Panc1 (cell line): Measurements from ENCODE around the gene ASB2. TPM values are rescaled to one million over a fixed set of nuclear protein-coding genes. Genes with fewer than 3 reads are reported as not detected.

Experiments
- ATAC-seq: fragments of 200-7000 bp; cut with Tn5 transposase; 2 replicates; pipeline ENCODE4 v1.9.1; 2020; ENCODE audit warnings: mild to moderate bottlenecking, moderate library complexity
- BruUV-seq: library from RNA; stranded (reverse); fragments of 400-500 nt; replicated peaks from 2 replicates; lab custom pipeline; 2021; lab: Mats Ljungman, UMichigan
- CTCF ChIA-PET: fragments of 300-600 bp; sonication (Branson Sonifier 250); formaldehyde crosslinking; loops from one replicate; lab custom pipeline; 2022; ENCODE audit warnings: antibody characterized with exemption; lab: Charles Lee
- POLR2A ChIA-PET: fragments of 300-600 bp; sonication (Branson Sonifier 250); formaldehyde crosslinking; loops from one replicate; lab custom pipeline; 2022; ENCODE audit warnings: antibody characterized with exemption; lab: Charles Lee
- DNase-seq: peaks from one replicate; pipeline ENCODE4 v3.0.0-alpha.2; 2010; ENCODE audit warnings: low read depth, low spot score
- H3K27ac ChIP-seq: 2 replicates; pipeline ENCODE4 v1.5.1; 2011; ENCODE audit warnings: mild to moderate bottlenecking, low read length, inconsistent platforms
- H3K27me3 ChIP-seq: fragments of 200-500 bp; sonication (Bioruptor generic); 2 replicates; pipeline ENCODE4 v1.6.0; 2014; ENCODE audit warnings: low read length, inconsistent platforms; ENCODE audit not compliant: control insufficient read depth, insufficient read depth
- H3K36me3 ChIP-seq: fragments of 200-500 bp; sonication (Bioruptor generic); 2 replicates; pipeline ENCODE4 v1.5.1; 2014; ENCODE audit warnings: inconsistent platforms, mild to moderate bottlenecking, low read length, moderate library complexity; ENCODE audit not compliant: control insufficient read depth, insufficient read depth
- H3K4me1 ChIP-seq: 2 replicates; pipeline ENCODE4 v1.5.1; 2011; ENCODE audit warnings: inconsistent platforms, mild to moderate bottlenecking, low read length, moderate library complexity; ENCODE audit not compliant: control insufficient read depth, insufficient read depth
- H3K4me3 ChIP-seq, 2 experiments: 2 replicates each; pipeline ENCODE4 v1.5.1; 2011 to 2012; ENCODE audit warnings: low read depth in 2 of 2, low read length in 2 of 2, mild to moderate bottlenecking in 2 of 2, inconsistent platforms in 1 of 2, moderate library complexity in 1 of 2
- H3K9me3 ChIP-seq: fragments of 200-500 bp; sonication (Bioruptor generic); 2 replicates; pipeline ENCODE4 v1.5.1; 2014; ENCODE audit warnings: low read depth, mild to moderate bottlenecking, inconsistent platforms, low read length, moderate library complexity; ENCODE audit not compliant: control insufficient read depth, insufficient read depth
- CTCF ChIP-seq: fragments of 450-650 bp; IDR thresholded peaks from 2 replicates; pipeline ENCODE4 v1.5.1; 2017; ENCODE audit warnings: mild to moderate bottlenecking
- POLR2AphosphoS5 ChIP-seq: IDR thresholded peaks from 2 replicates; pipeline ENCODE4 v1.6.1; 2012; ENCODE audit warnings: mild to moderate bottlenecking, low read depth, low read length, moderate library complexity
- REST ChIP-seq, 2 experiments: IDR thresholded peaks; 2 replicates each; pipeline ENCODE4 v1.6.1; 2011 to 2012; ENCODE audit warnings: low read depth in 2 of 2, control low read depth in 1 of 2, low read length in 1 of 2, mild to moderate bottlenecking in 1 of 2, moderate library complexity in 1 of 2; ENCODE audit not compliant: insufficient read depth in 1 of 2
- SIN3A ChIP-seq: IDR thresholded peaks from 2 replicates; pipeline ENCODE4 v1.6.1; 2012; ENCODE audit warnings: low read depth, mild to moderate bottlenecking, low read length, moderate library complexity, borderline replicate concordance; ENCODE audit not compliant: insufficient read depth
- TCF7L2 ChIP-seq: IDR thresholded peaks from 2 replicates; pipeline ENCODE4 v1.6.1; 2011; ENCODE audit warnings: mild to moderate bottlenecking, low read depth, low read length, inconsistent platforms
- in situ Hi-C: cut with HindIII; loops from 2 replicates; pipeline ENCODE4 v1.10.0; 2016; ENCODE audit warnings: low sequenced_read_pairs, low pct_unique_long_range_greater_than_20kb
- intact Hi-C: fragments of 100-400 bp; cut with micrococcal nuclease; formaldehyde crosslinking; loops from one replicate; pipeline ENCODE4 v1.10.0; 2022; ENCODE audit not compliant: unreplicated experiment
- total RNA-seq: library from RNA; stranded (reverse); gene quantifications from one replicate; pipeline ENCODE4 v1.2.1, GENCODE V29; 2021; ENCODE audit not compliant: unreplicated experiment

Gene ASB2
- total RNA-seq, 1 experiment from 2014 or later = 0.28 TPM

GRCh38 chr14:93955850-93956481 is 20.4 kb downstream of the ASB2 start:
- ATAC-seq (no peak), DNase-seq (no peak)
- BruUV-seq = no TSS peak
- H3K4me1 ChIP-seq = peaks cover 39% of the 10 kb centered on the region
- no peak overlapping the region for H3K4me3 ChIP-seq
- intact Hi-C loops (no loop called here), in situ Hi-C loops (no loop called here)
- ChIA-PET POLR2A (no interaction called here), CTCF (interaction anchor here (0.6 kb wide), 1 partner anchor 478 kb away, joined by 7 read pairs; no protein-coding TSS in a partner anchor)
- no peaks in the 10 kb centered on the region for H3K9me3 ChIP-seq
- no peak overlapping the region for H3K27ac ChIP-seq
- no peaks in the 10 kb centered on the region for H3K36me3 ChIP-seq
- H3K27me3 ChIP-seq = no peaks in the 10 kb centered on the region
- TF ChIP-seq SIN3A = no peak
- TF ChIP-seq CTCF = no peak
- no peak for TF ChIP-seq TCF7L2
- no peak for TF ChIP-seq REST (IDR thresholded peaks at IDR 0.05; ENCODE audit: insufficient read depth in 1 of 2, low read depth in 2 of 2, low read length in 1 of 2)
- no peak for TF ChIP-seq POLR2AphosphoS5

GRCh38 chr14:93954900-93955849 is 21.2 kb downstream of the ASB2 start:
- peaks cover 35% of the 10 kb centered on the region for H3K4me1 ChIP-seq
- in situ Hi-C loops (no loop called here), intact Hi-C loops (no loop called here)
- H3K9me3 ChIP-seq = no peaks in the 10 kb centered on the region
- BruUV-seq = no TSS peak
- ChIA-PET CTCF (interaction anchor here (0.7 kb wide), 1 partner anchor 15 kb away, joined by 4 read pairs; no protein-coding TSS in a partner anchor), POLR2A (no interaction called here)
- H3K27me3 ChIP-seq = no peaks in the 10 kb centered on the region
- TF ChIP-seq CTCF (no peak), REST (IDR thresholded peaks at IDR 0.05; ENCODE audit: insufficient read depth in 1 of 2, low read depth in 2 of 2, low read length in 1 of 2) (no peak), SIN3A (no peak), TCF7L2 (no peak), POLR2AphosphoS5 (no peak)
- ATAC-seq = no peak
- no peak overlapping the region for H3K27ac ChIP-seq
- DNase-seq = no peak
- no peaks in the 10 kb centered on the region for H3K36me3 ChIP-seq
- H3K4me3 ChIP-seq = no peak overlapping the region
